Motor neuron (in vitro differentiated cells): ENCODE data around the gene FXYD6. TPM values are rescaled to one million over a fixed set of nuclear protein-coding genes. Genes with fewer than 3 reads are reported as not detected.
A peak's percentile ranks its signal among the peaks of the same experiment; 100 is the strongest.

Experiments used
- ATAC-seq, 8 experiments: fragments of 200-7000 bp; cut with Tn5 transposase; replicated peaks in 6 of 8; 2 replicates each; pipeline ENCODE4 v1.8.0; 2021; ENCODE audit warnings: mild to moderate bottlenecking in 8 of 8, moderate library complexity in 8 of 8
- H3K27ac ChIP-seq, 2 donors: fragments of 250-450 bp; sonication (Bioruptor Pico); 2 replicates each; pipeline ENCODE4 v1.9.0; 2021; ENCODE audit warnings: antibody characterized with exemption in 2 of 2, mild to moderate bottlenecking in 2 of 2, moderate library complexity in 1 of 2
- H3K4me1 ChIP-seq, 2 donors: fragments of 250-450 bp; sonication (Bioruptor Pico); replicated peaks in 1 of 2; 2 replicates each; pipeline ENCODE4 v1.6.1; 2021; ENCODE audit warnings: antibody characterized with exemption in 2 of 2, mild to moderate bottlenecking in 2 of 2, moderate library complexity in 1 of 2
- H3K4me3 ChIP-seq, 5 donors: fragments of 250-450 bp; sonication (Bioruptor Pico); 2 replicates each; pipeline ENCODE4 v1.9.0; 2021; ENCODE audit warnings: antibody characterized with exemption in 5 of 5, mild to moderate bottlenecking in 5 of 5, moderate library complexity in 4 of 5
- WGBS, 10 experiments: fragments of 450-650 bp; shearing (Covaris generic); methylation state at CpG; one replicate each; pipeline ENCODE4 v1.0.0; 2022; 5-methylcytosine and 5-hydroxymethylcytosine counted together
- in situ Hi-C, 9 experiments: fragments of 400-800 bp; cut with MboI; loops; one replicate each; pipeline ENCODE4 v1.15.0; 2021; ENCODE audit warnings: low sequenced_read_pairs in 9 of 9, low pct_unique_long_range_greater_than_20kb in 2 of 9; ENCODE audit not compliant: unreplicated experiment in 9 of 9
- total RNA-seq, 8 experiments: library from RNA; unstranded; fragments of 300-600 nt; gene quantifications; 2 replicates each; pipeline versions ENCODE4 v1.2.3 to v1.2.4, GENCODE V29; 2022

Gene FXYD6
- total RNA-seq, 8 experiments from 2014 or later, result 0.18 to 230 (median 114) TPM

DNA sequence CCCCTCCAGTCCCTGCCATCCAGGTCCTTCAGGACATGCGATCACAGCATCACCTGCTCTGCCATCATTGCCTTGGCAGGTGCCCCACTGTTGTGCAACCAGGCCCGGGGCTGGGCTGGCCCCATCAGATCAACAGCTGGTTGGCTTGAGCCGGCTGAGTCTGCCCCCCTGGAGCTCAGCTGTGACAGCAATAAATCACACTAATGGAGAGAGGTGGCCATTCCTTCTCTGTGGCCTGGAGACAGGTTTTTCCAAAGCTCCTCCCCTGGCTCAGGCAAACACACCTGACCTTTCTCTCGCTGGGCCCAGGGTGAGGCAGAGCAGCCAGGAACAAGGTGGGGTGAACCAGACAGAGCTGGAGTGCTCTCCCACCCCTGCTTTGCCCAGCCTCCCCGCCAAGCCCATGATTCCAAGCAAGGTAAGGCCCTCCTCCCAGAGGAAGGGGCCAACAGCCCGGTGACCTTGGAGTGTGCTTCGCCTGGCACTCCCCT lies 43.0 kb downstream of the FXYD6 start:
- Histone ChIP-seq H3K4me3 (no peak overlapping the region), H3K27ac (peak overlapping the region; percentile 5 to 7), H3K4me1 (peaks cover 48 to 63% of the 10 kb centered on the region in 2 donors)
- in situ Hi-C loops, result loop anchor here in 7 of 9 experiments (10.0 to 25.0 kb wide), 3 partner anchors 104 to 229 kb away; partner anchors contain the start of gene TMPRSS13 (in 3 of the 7)
- 10 to 82% (median 55%) methylated on average over 2 to 3 of the region's 7 CpGs; no CpG with 5 or more reads in 4 of the 10 experiments for WGBS, 10 experiments
- peak in 5 of 8 experiments; percentile 53 to 66 (median 62) for ATAC-seq

DNA sequence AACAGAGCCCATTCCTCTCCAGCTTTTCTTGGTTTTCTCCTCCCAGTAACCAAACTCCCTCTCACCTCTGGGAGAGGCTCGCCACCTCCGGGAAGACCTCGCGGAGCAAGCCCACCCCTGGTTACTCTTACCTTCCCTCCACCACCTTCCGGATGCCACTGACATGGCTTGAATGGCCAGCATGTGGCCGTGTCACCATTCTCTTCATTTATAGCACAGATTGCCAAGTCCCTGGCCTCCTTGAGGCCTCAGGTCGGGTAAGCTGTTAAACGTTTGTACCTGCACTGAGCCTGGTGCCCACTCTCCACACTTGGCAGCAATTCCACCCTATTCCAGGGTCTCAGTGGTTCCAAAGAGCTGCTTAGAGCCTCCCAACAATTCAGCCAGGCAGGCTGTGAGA lies 43.9 kb downstream of the FXYD6 start:
- Histone ChIP-seq H3K27ac (no peak overlapping the region), H3K4me1 (peaks cover 46 to 57% of the 10 kb centered on the region in 2 donors), H3K4me3 (no peak overlapping the region)
- in situ Hi-C loops, result loop anchor here in 7 of 9 experiments (10.0 to 25.0 kb wide), 3 partner anchors 105 to 230 kb away; partner anchors contain the start of gene TMPRSS13 (in 3 of the 7)
- no peak for ATAC-seq
- WGBS, 10 experiments, result 35 to 85% (median 63%) methylated on average over 1 to 7 of the region's 8 CpGs; no CpG with 5 or more reads in 4 of the 10 experiments

DNA sequence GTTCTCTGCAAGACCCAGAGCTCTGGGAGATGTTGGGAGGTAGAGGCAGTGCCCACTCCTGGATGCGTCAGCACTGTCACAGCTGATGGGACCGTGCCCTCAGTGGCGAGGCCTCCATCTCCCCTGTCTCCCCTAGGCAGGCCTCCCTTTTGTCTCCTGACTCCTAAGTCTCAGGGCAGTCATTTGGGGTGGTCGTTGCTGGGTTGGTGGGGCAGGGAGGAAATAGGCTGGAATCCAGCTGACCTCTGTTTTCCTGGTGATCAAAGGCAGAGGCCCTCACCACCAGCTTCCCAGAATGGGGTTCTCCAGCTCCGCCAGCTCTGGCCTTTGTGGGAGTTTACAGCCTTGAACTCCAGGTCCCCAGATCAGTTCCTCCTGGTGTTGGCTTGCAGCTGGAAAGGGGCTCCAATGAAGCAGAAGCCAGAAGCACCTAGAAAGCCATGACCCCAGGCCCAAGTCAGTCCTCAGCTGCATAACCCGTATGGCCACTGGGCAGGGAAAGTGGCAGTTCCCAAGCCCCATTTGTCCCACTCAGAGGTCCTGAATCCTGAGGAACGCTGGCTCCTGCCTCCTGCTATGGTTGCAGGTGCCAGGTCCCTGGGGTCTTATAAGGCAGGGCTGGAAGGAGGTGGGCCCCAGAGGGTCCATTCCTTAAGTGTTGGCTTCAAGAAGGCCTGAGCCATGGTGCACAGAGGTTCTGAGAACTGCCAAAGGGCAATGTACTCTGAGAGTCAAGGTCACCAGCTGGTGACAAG lies 44.6 kb downstream of the FXYD6 start:
- WGBS, 10 experiments, result 0 to 100% (median 86%) methylated on average over 1 to 4 of the region's 7 CpGs; no CpG with 5 or more reads in 5 of the 10 experiments
- no peak for ATAC-seq
- in situ Hi-C loops, result loop anchor here in 7 of 9 experiments (10.0 to 25.0 kb wide), 3 partner anchors 105 to 230 kb away; partner anchors contain the start of gene TMPRSS13 (in 3 of the 7)
- Histone ChIP-seq H3K4me3 (no peak overlapping the region), H3K27ac (no peak overlapping the region), H3K4me1 (peaks cover 40 to 51% of the 10 kb centered on the region in 2 donors)

DNA sequence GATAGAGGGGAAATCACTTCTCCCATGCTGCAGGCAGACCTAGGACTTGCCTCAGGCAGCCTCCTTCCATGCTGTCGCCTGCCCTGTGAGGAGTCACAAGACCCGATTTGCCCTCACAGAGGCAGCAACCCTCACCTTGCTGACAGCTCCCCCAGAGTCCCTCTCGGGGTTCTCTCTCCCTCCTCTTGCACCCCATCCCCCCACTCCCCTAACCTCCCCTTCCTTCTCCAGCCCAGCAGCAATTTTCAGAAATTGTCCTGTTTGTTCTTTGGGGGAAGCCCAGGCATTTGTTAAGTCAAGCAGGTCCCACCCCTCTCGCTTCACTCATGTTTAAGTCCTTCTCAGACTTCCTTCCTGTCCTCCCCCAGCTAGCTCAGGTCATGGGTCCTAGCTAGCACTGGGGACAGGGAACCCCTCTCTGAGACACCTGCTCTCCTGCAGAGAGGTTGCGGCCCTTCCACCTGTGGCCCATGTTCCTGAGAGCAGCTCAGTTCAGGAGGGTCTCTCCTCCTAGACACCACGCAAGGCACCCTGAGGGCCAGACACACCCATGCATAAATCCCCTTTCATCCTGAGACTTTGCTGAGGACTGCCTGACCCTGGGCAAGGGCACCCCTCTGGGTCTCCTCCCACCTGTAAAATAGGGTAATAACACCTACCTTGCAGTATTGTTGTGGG lies 45.6 kb downstream of the FXYD6 start:
- no peak overlapping the region for H3K4me3 ChIP-seq
- no peak overlapping the region for H3K27ac ChIP-seq
- no peak for ATAC-seq
- H3K4me1 ChIP-seq, result peaks cover 39 to 46% of the 10 kb centered on the region in 2 donors
- WGBS, 10 experiments, result 61 to 100% (median 93%) methylated on average over 1 to 3 of the region's 6 CpGs; no CpG with 5 or more reads in 5 of the 10 experiments
- in situ Hi-C loops, result loop anchor here in 7 of 9 experiments (10.0 to 25.0 kb wide), 3 partner anchors 106 to 231 kb away; partner anchors contain the start of gene TMPRSS13 (in 3 of the 7)

DNA sequence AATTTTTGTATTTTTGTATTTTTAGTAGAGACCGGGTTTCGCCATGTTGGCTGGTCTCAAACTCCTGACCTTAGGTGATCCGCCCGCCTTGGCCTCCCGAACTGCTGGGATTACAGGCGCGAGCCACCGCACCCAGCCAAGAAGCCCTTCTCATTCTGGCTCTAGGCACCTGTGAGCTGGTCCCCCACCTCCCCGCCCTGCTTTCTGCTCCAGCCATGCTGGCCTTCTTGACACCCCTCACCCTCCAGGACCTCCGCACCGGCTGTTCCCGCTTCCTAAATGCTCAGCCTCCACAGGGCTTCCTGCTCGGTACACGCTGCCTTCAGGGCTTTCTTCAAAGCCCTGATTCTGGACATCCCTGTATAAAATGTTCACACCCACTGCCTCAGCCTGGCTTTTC lies 46.4 kb downstream of the FXYD6 start:
- in situ Hi-C loops, result loop anchor here in 7 of 9 experiments (10.0 to 25.0 kb wide), 3 partner anchors 107 to 232 kb away; partner anchors contain the start of gene TMPRSS13 (in 3 of the 7)
- WGBS, 10 experiments, result 42 to 100% (median 79%) methylated on average over 2 to 5 of the region's 14 CpGs; no CpG with 5 or more reads in 7 of the 10 experiments
- Histone ChIP-seq H3K27ac (no peak overlapping the region), H3K4me3 (no peak overlapping the region), H3K4me1 (peaks cover 36 to 44% of the 10 kb centered on the region in 2 donors)
- no peak for ATAC-seq

DNA sequence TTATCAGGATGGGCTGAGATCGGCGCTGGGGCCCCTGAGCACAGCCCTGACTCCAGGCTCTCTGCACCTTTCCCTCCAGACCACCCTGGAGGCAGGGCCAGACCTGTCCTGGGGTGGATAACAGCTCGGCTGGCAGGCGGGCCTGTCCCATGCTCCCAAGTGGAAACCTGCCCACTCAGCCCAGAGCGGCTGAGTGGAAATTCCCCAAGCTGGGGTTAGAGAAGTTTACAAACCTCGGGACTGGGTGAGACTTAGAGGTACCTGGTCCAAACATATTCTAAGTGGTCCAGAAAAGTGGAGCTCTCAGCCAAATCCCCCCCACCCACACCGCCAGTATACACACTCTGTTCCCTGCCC lies 47.1 kb downstream of the FXYD6 start:
- in situ Hi-C loops, result loop anchor here in 7 of 9 experiments (10.0 to 25.0 kb wide), 3 partner anchors 108 to 233 kb away; partner anchors contain the start of gene TMPRSS13 (in 3 of the 7)
- no peak for ATAC-seq
- Histone ChIP-seq H3K4me1 (peaks cover 30 to 45% of the 10 kb centered on the region in 2 donors), H3K4me3 (no peak overlapping the region), H3K27ac (peak overlapping the region; percentile 62 to 84)
- WGBS, 10 experiments, result 50 to 100% methylated on average over 1 to 2 of the region's 7 CpGs; no CpG with 5 or more reads in 8 of the 10 experiments

DNA sequence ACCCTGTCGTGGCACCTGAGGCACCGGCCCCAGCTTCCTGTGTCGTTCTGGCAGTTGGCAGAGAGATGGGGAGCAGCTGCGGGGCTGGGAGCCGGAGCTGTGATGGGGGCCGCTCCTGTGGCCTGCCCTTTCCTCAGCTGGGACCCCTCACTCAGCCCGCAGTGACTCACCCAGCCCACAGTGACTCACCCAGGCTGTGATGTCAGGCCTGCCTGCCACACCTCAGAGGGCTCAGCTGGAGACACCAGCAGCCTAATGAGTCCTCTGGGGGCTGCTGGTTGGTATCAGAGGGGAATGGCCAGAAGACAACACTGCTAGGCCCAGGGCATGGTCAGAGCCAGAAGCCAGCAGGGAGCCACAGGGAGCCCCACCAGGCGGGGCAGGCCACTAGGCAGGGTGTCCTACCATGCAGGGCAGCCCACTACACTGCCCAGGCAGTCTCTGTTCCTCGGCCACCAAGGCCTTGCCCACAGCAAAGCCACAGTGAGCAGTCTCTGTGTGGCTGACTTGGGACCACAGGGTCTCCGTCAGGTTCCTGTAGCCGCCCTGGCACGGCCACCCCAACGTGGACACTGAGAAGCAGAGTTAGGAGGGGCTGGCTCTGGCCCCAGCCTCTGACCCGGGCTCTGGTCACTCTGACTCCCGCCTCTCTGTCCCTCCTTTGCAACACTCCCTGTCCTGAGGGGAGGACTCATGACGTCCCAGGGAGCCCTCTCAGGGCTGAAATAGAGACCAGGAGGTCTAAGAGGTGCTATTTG lies 47.7 kb downstream of the FXYD6 start:
- 80 to 86% (median 80%) methylated on average over 1 to 6 of the region's 16 CpGs; no CpG with 5 or more reads in 6 of the 10 experiments for WGBS, 10 experiments
- ATAC-seq, result peak; percentile 52 to 95 (median 92)
- peak overlapping the region; percentile 62 to 84 for H3K27ac ChIP-seq
- H3K4me1 ChIP-seq, result peaks cover 24 to 45% of the 10 kb centered on the region in 2 donors
- H3K4me3 ChIP-seq, result no peak overlapping the region
- in situ Hi-C loops, result loop anchor here in 7 of 9 experiments (10.0 to 25.0 kb wide), 3 partner anchors 109 to 234 kb away; partner anchors contain the start of gene TMPRSS13 (in 3 of the 7)

DNA sequence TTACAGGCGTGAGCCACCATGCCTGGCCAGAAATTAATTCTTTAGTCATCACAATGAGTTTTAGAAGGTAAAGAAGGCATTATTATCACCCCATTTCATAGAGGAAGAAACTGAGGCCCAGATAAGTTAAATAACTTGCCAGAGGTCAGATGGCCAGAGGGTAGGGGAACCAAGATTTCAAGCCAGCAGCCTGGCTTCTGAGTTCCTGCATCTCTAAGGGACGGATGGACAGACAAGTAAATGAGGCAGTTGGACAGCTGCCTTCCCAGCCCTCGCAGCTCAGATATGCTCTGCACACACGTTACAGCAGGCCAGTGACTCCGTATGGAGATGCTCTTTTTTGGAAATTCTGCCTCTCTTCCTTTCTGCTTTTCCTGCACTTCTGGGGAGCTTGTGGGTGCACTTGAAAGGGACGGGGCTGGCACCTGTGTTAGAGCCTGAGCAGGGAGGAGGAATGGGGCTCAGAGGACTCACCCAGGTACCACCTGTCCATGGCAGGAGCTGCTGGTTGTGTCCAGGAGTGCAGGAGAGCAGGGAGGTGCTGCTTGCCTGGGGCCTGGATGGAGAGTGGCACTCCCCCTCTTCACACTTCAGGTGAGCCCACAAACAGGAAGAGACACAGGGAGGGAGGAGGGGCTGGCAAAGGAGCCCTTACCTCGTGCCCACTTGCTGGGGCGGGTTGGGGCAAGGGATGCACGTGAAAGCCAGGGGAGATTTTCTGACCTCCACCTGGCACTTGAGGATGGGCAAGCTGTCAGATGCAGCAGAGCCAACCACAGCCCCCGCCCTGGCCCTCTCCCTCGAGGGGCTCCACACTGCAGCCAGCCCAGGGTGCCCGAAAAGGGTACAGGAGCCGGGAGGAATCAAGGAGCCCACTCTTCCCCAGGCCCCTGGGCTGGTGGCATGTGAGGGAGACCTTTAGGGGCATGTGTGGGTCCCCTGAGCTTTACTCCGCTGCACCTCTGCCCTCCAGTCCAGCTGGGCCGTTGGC lies 48.6 kb downstream of the FXYD6 start:
- ATAC-seq, result no peak
- Histone ChIP-seq H3K4me1 (peaks cover 15 to 36% of the 10 kb centered on the region in 2 donors), H3K27ac (peak overlapping the region; percentile 60 to 84), H3K4me3 (no peak overlapping the region)
- WGBS, 10 experiments, result 10 to 90% (median 70%) methylated on average over 1 to 6 of the region's 15 CpGs; no CpG with 5 or more reads in 1 of the 10 experiments
- in situ Hi-C loops, result loop anchor here in 7 of 9 experiments (10.0 to 25.0 kb wide), 3 partner anchors 109 to 234 kb away; partner anchors contain the start of gene TMPRSS13 (in 3 of the 7)

DNA sequence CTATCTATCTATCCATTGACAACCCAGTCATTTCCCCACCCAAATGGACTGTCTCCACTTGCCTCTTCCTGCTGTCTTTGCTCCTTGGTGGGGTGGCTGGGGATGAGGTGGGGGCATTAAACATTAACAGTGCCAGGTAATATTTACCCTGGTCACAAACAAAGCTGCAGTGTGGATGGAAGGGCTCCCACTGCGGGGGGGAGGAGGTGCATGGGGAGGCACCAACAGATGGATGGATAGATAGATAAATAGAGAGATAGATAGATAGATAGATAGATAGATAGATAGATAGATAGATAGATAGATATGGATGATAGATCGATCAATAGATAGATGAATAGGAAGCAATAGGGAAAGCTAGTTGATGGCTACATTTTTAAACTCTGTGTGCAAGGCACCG lies 49.6 kb downstream of the FXYD6 start:
- peaks cover 13 to 36% of the 10 kb centered on the region in 2 donors for H3K4me1 ChIP-seq
- ATAC-seq, result no peak
- in situ Hi-C loops, result loop anchor here in 7 of 9 experiments (10.0 to 25.0 kb wide), 3 partner anchors 110 to 235 kb away; partner anchors contain the start of gene TMPRSS13 (in 3 of the 7)
- no peak overlapping the region for H3K27ac ChIP-seq
- WGBS, 10 experiments, result 0 to 100% (median 76%) methylated on average over 1 to 3 of the region's 3 CpGs
- H3K4me3 ChIP-seq, result no peak overlapping the region

DNA sequence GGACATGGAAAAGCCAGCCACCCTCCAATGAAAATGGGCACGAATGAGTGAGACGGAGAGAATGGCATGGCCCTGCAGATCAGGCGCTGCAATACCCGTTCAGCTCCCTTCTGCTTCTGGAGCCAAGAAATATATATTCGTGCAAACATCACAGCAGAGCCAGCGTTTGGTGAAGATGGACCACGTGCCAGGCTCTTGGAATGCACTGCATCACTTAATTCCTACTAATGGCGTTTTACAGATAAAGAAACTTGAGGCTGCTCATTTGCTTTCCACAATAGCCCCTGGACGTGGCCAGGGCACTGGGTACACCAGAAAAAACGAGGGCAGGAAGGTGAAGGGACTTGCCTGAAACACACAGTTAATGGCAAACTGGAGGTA lies 50.3 kb downstream of the FXYD6 start:
- no peak for ATAC-seq
- Histone ChIP-seq H3K27ac (no peak overlapping the region), H3K4me3 (no peak overlapping the region), H3K4me1 (peaks cover 13 to 35% of the 10 kb centered on the region in 2 donors)
- 0 to 90% (median 48%) methylated on average over 1 to 10 of the region's 10 CpGs; no CpG with 5 or more reads in 1 of the 10 experiments for WGBS, 10 experiments
- in situ Hi-C loops, result loop anchor here in 7 of 9 experiments (10.0 to 25.0 kb wide), 3 partner anchors 111 to 236 kb away; partner anchors contain the start of gene TMPRSS13 (in 3 of the 7)
